Testis (tissue), 2 donors: ENCODE measurements around the gene TMEM151B.

Source experiments
- CTCF ChIP-seq, 3 experiments: fragments of 450-650 bp in 2 of 3; fragments of 200-600 bp in 1 of 3; sonication (generic) in 1 of 3; IDR thresholded peaks; one replicate each; pipeline ENCODE4 v1.5.1; 2016 to 2019; ENCODE audit warnings: antibody characterized with exemption in 3 of 3, mild to moderate bottlenecking in 2 of 3, moderate library complexity in 1 of 3
- POLR2A ChIP-seq: fragments of 450-650 bp; IDR thresholded peaks from one replicate; pipeline ENCODE4 v1.6.1; 2017; ENCODE audit warnings: antibody characterized with exemption, mild to moderate bottlenecking, moderate library complexity

DNA sequence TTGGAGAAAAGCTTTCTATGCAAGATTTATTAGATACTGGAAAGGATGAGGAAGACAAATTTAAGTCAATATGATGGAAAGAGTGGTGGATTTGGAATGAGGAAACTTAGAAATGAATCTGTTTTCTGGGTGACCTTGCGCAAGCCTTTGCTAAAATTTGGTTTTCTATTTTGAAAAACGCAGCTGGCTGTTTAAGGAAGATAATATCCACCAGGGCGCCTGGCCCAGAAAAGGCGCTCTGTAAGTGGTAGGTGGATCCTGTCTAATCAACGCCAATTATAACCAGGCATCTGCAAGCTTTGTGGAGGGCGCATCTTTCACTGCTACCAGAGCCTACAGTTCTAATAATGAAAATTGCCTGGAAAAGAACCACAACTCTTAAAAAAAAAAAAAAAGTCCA is 71.8 kb downstream of the TMEM151B start:
- TF ChIP-seq POLR2A: no peak
- TF ChIP-seq CTCF (IDR thresholded peaks at IDR 0.05): no peak
